HG03565 (cell line): ENCODE data around the gene TMEM42.

Experiments
- ATAC-seq: cut with Tn5 transposase; IDR thresholded peaks from one replicate; pipeline ENCODE4 v1.9.1; 2021; ENCODE audit warnings: mild to moderate bottlenecking, moderate library complexity; ENCODE audit not compliant: unreplicated experiment

TMEM42 gene

GRCh38 chr3:44906997-44907396 lies 45.3 kb downstream of the TMEM42 start:
- ATAC-seq = no peak

GRCh38 chr3:44907612-44908011 lies 45.9 kb downstream of the TMEM42 start:
- no peak for ATAC-seq

- ATAC-seq = no peak
These were observed 47.4 kb downstream of the TMEM42 start for GRCh38 chr3:44909063-44909462.

- no peak for ATAC-seq
These were observed 49.0 kb downstream of the TMEM42 start for GRCh38 chr3:44910693-44911092.

GRCh38 chr3:44913868-44914468 lies 52.3 kb downstream of the TMEM42 start:
- no peak for ATAC-seq

GRCh38 chr3:44914936-44915335 lies 53.2 kb downstream of the TMEM42 start:
- no peak for ATAC-seq
